MCF 10A (cell line): ENCODE measurements around the gene CTH. TPM values are rescaled to one million over a fixed set of nuclear protein-coding genes. Genes with fewer than 3 reads are reported as not detected.
"Not testable (repeated sequence)": the region's sequence is repeated elsewhere in the genome, so short reads cannot be mapped to it uniquely, and the experiment has no call there.

ENCODE experiments used
- BruUV-seq: library from RNA; stranded (reverse); fragments of 400-500 nt; replicated peaks from 2 replicates; lab custom pipeline; 2021; lab: Mats Ljungman, UMichigan
- CTCF ChIA-PET: fragments of 300-600 bp; sonication (Branson Sonifier 250); formaldehyde crosslinking; extraction: SDS; loops from one replicate; lab custom pipeline; 2021; ENCODE audit warnings: antibody characterized with exemption, inconsistent platforms; lab: Yijun Ruan, JAX
- POLR2A ChIA-PET: fragments of 300-600, 350-650 bp; sonication (Branson Sonifier 250); formaldehyde crosslinking; extraction: SDS; loops from one replicate; lab custom pipeline; 2020; ENCODE audit warnings: antibody characterized with exemption, inconsistent platforms; lab: Yijun Ruan, JAX
- DNase-seq: peaks from one replicate; pipeline ENCODE4 v3.0.0-alpha.2; 2018; ENCODE audit not compliant: unreplicated experiment
- H3K27ac Mint-ChIP-seq: one replicate; pipeline ENCODE4 v1.8.0; 2022; ENCODE audit warnings: mild to moderate bottlenecking, low read depth, mixed read lengths; ENCODE audit not compliant: unreplicated experiment
- H3K27me3 Mint-ChIP-seq: one replicate; pipeline ENCODE4 v1.8.0; 2022; ENCODE audit warnings: mixed read lengths; ENCODE audit not compliant: insufficient read depth, unreplicated experiment
- H3K36me3 Mint-ChIP-seq: one replicate; pipeline ENCODE4 v1.8.0; 2022; ENCODE audit warnings: mild to moderate bottlenecking, moderate library complexity, mixed read lengths; ENCODE audit not compliant: insufficient read depth, unreplicated experiment
- H3K4me1 Mint-ChIP-seq: one replicate; pipeline ENCODE4 v1.8.0; 2022; ENCODE audit warnings: mixed read lengths; ENCODE audit not compliant: insufficient read depth, unreplicated experiment
- H3K4me3 Mint-ChIP-seq: one replicate; pipeline ENCODE4 v1.8.0; 2022; ENCODE audit warnings: mild to moderate bottlenecking, moderate library complexity, mixed read lengths; ENCODE audit not compliant: unreplicated experiment
- H3K9me3 Mint-ChIP-seq: one replicate; pipeline ENCODE4 v1.8.0; 2022; ENCODE audit warnings: mixed read lengths; ENCODE audit not compliant: unreplicated experiment
- CTCF ChIP-seq: fragments of 200-600 bp; IDR thresholded peaks from one replicate; pipeline ENCODE4 v1.8.0; 2022; ENCODE audit warnings: antibody characterized with exemption, mild to moderate bottlenecking; ENCODE audit not compliant: unreplicated experiment
- intact Hi-C: fragments of 100-400 bp; cut with micrococcal nuclease; formaldehyde crosslinking; loops from 2 replicates; pipeline ENCODE4 v1.14.1; 2022
- total RNA-seq: library from RNA; stranded (reverse); gene quantifications from 2 replicates; pipeline ENCODE4 v1.2.3, GENCODE V29; 2022

The CTH gene
- total RNA-seq, 1 experiment from 2014 or later, result 3.4 TPM

GRCh38 chr1:70455291-70455690, 44.2 kb downstream of the CTH start:
- Mint-ChIP-seq H3K4me3 (no peak overlapping the region), H3K36me3 (no peaks in the 10 kb centered on the region), H3K27me3 (no peaks in the 10 kb centered on the region), H3K27ac (no peak overlapping the region), H3K4me1 (no peaks in the 10 kb centered on the region), H3K9me3 (no peaks in the 10 kb centered on the region)
- DNase-seq, result no peak
- intact Hi-C loops, result no loop called here
- no TSS peak for BruUV-seq
- ChIA-PET CTCF (interaction anchor here (0.6 kb wide), 1 partner anchor 247 kb away, joined by 4 read pairs; no protein-coding TSS in a partner anchor), POLR2A (interaction anchor here (0.7 kb wide), 1 partner anchor 12 kb away, joined by 3 read pairs; no protein-coding TSS in a partner anchor)
- no peak for TF ChIP-seq CTCF

- intact Hi-C loops, result no loop called here
- DNase-seq, result no peak
- Mint-ChIP-seq H3K36me3 (no peaks in the 10 kb centered on the region), H3K27me3 (no peaks in the 10 kb centered on the region), H3K27ac (no peak overlapping the region), H3K9me3 (no peaks in the 10 kb centered on the region), H3K4me1 (no peaks in the 10 kb centered on the region), H3K4me3 (no peak overlapping the region)
- ChIA-PET CTCF (no interaction called here), POLR2A (no interaction called here)
- TF ChIP-seq CTCF, result no peak
- no TSS peak for BruUV-seq
These were observed 47.1 kb downstream of the CTH start for GRCh38 chr1:70458131-70458530.

GRCh38 chr1:70459496-70460225, 48.6 kb downstream of the CTH start:
- intact Hi-C loops, result no loop called here
- CTCF ChIA-PET, result interaction anchor here (0.6 kb wide), 1 partner anchor 28 kb away, joined by 4 read pairs; no protein-coding TSS in a partner anchor

GRCh38 chr1:70460740-70461713, 50.0 kb downstream of the CTH start:
- DNase-seq, BruUV-seq, H3K4me3 Mint-ChIP-seq, H3K36me3 Mint-ChIP-seq, H3K27me3 Mint-ChIP-seq, POLR2A ChIA-PET, H3K9me3 Mint-ChIP-seq, intact Hi-C loops, H3K4me1 Mint-ChIP-seq, H3K27ac Mint-ChIP-seq: not testable (repeated sequence)
- CTCF ChIA-PET, result interaction anchor here (0.6 kb wide), 1 partner anchor 67 kb away, joined by 3 read pairs; no protein-coding TSS in a partner anchor

More at GRCh38 chr1:70459496-70460225, 48.6 kb downstream of the CTH start:
- H3K36me3 Mint-ChIP-seq, result no peaks in the 10 kb centered on the region
- POLR2A ChIA-PET, result no interaction called here
- no peaks in the 10 kb centered on the region for H3K27me3 Mint-ChIP-seq
- H3K4me1 Mint-ChIP-seq, result no peaks in the 10 kb centered on the region
- peak; percentile 56 for DNase-seq
- BruUV-seq, result no TSS peak
- no peak for TF ChIP-seq CTCF
- H3K27ac Mint-ChIP-seq, result no peak overlapping the region
- H3K4me3 Mint-ChIP-seq, result no peak overlapping the region
- no peaks in the 10 kb centered on the region for H3K9me3 Mint-ChIP-seq
